Measurements from ENCODE around the gene BFSP1.

BFSP1 gene

DNA sequence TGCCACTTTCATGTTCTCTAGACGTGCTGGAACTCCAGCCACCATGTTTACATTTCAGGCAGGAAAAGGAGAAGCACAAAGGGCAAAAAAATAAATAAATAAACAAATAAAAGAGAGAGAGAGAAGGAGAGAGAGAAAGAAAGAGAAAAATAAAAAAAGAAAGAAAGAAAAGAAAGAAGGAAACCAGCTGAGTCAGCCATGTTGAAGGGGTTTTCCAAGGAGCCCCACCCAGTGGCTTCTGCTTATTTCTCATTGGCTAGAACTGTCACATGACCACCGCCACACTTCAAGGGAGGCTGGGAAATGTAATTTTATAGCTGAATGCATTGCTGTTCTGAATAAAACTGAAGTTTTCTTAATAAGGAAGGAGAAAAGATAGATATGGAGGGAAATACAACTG is 71.1 kb downstream of the BFSP1 start:
- Histone ChIP-seq H3K4me3 (ENCODE audit: low read depth, low read length) (no peak overlapping the region), H3K4me2 (ENCODE audit: low read length) (no peak overlapping the region), H2AFZ (no peak overlapping the region)

DNA sequence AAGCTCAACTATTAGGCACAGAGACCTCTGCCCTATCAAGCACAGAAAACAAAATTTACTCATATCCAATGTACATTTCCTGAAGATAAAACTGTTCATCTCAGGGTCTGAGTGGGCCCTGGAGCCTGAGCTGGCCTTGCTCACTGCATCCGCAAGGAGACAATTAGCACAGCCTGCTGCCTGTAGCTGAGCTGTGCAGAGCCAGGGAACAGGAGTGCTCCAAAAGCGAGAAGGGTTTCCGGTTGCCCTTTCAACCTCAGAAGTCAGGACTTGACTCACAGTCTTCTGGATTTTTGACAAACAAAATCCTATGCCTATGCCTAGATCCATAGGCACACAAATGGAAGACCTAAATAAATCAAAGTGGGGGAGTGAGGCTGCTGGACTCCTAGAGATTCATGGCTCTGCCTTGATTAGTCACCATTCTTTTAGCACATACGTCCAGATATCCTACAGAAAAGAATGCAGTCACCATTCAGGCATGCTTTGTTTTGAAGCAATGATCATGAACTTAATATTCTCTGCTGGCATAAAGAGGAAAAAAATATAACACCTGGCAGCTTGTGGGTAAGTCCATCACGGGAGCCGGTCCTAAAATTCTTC is 73.5 kb downstream of the BFSP1 start:
- Histone ChIP-seq H3K9me3 (ENCODE audit: control insufficient read depth, low read length) (no peaks in the 10 kb centered on the region), H3K27ac (no peak overlapping the region), H3K79me2 (no peaks in the 10 kb centered on the region), H2AFZ (no peak overlapping the region), H3K4me1 (no peaks in the 10 kb centered on the region), H3K4me3 (ENCODE audit: low read depth, low read length) (no peak overlapping the region), H3K4me2 (ENCODE audit: low read length) (no peak overlapping the region), H3K27me3 (ENCODE audit: control insufficient read depth, insufficient read depth, low read length) (no peaks in the 10 kb centered on the region), H3K36me3 (ENCODE audit: control insufficient read depth, insufficient read depth, low read length) (no peaks in the 10 kb centered on the region), H3K9ac (no peak overlapping the region)
- TF ChIP-seq, protein P1, sequence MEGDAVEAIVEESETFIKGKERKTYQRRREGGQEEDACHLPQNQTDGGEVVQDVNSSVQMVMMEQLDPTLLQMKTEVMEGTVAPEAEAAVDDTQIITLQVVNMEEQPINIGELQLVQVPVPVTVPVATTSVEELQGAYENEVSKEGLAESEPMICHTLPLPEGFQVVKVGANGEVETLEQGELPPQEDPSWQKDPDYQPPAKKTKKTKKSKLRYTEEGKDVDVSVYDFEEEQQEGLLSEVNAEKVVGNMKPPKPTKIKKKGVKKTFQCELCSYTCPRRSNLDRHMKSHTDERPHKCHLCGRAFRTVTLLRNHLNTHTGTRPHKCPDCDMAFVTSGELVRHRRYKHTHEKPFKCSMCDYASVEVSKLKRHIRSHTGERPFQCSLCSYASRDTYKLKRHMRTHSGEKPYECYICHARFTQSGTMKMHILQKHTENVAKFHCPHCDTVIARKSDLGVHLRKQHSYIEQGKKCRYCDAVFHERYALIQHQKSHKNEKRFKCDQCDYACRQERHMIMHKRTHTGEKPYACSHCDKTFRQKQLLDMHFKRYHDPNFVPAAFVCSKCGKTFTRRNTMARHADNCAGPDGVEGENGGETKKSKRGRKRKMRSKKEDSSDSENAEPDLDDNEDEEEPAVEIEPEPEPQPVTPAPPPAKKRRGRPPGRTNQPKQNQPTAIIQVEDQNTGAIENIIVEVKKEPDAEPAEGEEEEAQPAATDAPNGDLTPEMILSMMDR (IDR thresholded peaks at IDR 0.05), result no peak

More for the DNA sequence above, 71.1 kb downstream of the BFSP1 start:
- H3K36me3 ChIP-seq (ENCODE audit: control insufficient read depth, insufficient read depth, low read length), result no peaks in the 10 kb centered on the region
- H3K79me2 ChIP-seq, result no peaks in the 10 kb centered on the region
- H3K9ac ChIP-seq, result no peak overlapping the region
- no peaks in the 10 kb centered on the region for H3K27me3 ChIP-seq (ENCODE audit: control insufficient read depth, insufficient read depth, low read length)
- H3K9me3 ChIP-seq (ENCODE audit: control insufficient read depth, low read length), result no peaks in the 10 kb centered on the region
- no peak overlapping the region for H3K27ac ChIP-seq
- TF ChIP-seq, protein P1 (IDR thresholded peaks at IDR 0.05), result no peak
- no peaks in the 10 kb centered on the region for H3K4me1 ChIP-seq

DNA sequence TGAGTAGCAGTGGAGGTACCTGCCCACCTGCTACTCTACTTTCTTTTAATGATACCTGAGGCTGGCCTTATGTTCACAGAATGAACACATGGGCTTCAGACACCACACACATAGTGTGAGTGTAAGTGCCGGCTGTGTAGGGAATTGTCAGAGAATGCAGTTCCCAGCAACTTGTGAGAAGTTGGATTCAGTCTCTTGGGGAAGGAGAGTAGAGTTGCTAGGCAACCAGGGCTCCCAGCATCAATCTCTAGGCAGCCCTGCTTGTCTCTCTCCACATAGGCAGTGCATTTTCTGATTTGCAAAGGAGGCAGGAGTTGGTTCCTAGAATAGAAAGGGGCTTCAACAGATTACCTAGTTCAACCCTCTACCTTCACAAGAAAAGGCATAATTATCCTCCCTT is 74.1 kb downstream of the BFSP1 start:
- H3K27me3 ChIP-seq (ENCODE audit: control insufficient read depth, insufficient read depth, low read length), result no peaks in the 10 kb centered on the region
- H3K79me2 ChIP-seq, result no peaks in the 10 kb centered on the region
- TF ChIP-seq, protein P1 (IDR thresholded peaks at IDR 0.05), result no peak
- no peak overlapping the region for H3K27ac ChIP-seq
- no peaks in the 10 kb centered on the region for H3K36me3 ChIP-seq (ENCODE audit: control insufficient read depth, insufficient read depth, low read length)
- no peak overlapping the region for H3K9ac ChIP-seq
- no peak overlapping the region for H2AFZ ChIP-seq
- H3K4me1 ChIP-seq, result no peaks in the 10 kb centered on the region
- no peak overlapping the region for H3K4me2 ChIP-seq (ENCODE audit: low read length)
- H3K9me3 ChIP-seq (ENCODE audit: control insufficient read depth, low read length), result no peaks in the 10 kb centered on the region
- H3K4me3 ChIP-seq (ENCODE audit: low read depth, low read length), result no peak overlapping the region

DNA sequence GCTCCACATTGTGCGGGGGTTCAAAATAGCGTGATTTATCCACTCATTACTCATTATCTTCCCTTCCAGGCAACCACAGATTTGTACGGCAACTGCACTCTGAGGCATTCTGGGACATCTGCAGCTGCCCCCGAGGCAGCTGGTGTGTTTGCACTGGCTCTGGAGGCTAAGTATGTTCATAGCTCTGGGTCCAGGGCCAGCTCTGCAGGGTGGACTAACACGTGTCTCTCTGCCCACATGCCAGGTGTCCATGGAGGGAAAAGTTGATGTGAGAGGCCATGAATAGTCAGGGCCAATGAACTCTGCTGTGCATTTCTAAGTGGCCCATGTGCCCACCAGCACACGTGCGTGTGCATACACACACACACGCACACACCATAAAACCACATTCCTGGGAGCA is 74.9 kb downstream of the BFSP1 start:
- Histone ChIP-seq H3K27me3 (ENCODE audit: control insufficient read depth, insufficient read depth, low read length) (no peaks in the 10 kb centered on the region), H3K4me2 (ENCODE audit: low read length) (no peak overlapping the region), H3K4me3 (ENCODE audit: low read depth, low read length) (no peak overlapping the region), H2AFZ (no peak overlapping the region), H3K9me3 (ENCODE audit: control insufficient read depth, low read length) (no peaks in the 10 kb centered on the region), H3K36me3 (ENCODE audit: control insufficient read depth, insufficient read depth, low read length) (no peaks in the 10 kb centered on the region), H3K9ac (no peak overlapping the region), H3K79me2 (no peaks in the 10 kb centered on the region), H3K27ac (no peak overlapping the region), H3K4me1 (no peaks in the 10 kb centered on the region)
- TF ChIP-seq, protein P1 (IDR thresholded peaks at IDR 0.05), result no peak

DNA sequence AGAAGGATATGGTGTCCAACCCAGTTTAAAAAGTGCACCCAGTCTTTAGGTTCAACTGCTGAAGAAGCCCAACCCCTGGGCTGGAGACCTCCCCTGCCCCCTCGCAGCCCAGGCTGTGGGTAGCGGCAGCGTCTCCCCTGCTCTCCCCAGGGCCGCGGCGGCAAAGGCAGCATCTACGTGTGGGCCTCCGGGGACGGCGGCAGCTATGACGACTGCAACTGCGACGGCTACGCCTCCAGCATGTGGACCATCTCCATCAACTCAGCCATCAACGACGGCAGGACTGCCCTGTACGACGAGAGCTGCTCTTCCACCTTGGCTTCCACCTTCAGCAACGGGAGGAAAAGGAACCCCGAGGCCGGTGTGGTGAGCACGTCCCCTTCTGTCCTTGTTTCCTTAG is 77.6 kb downstream of the BFSP1 start:
- Histone ChIP-seq H3K27me3 (ENCODE audit: control insufficient read depth, insufficient read depth, low read length) (no peaks in the 10 kb centered on the region), H3K4me3 (ENCODE audit: low read depth, low read length) (no peak overlapping the region), H3K79me2 (no peaks in the 10 kb centered on the region), H3K9ac (no peak overlapping the region), H2AFZ (no peak overlapping the region), H3K27ac (no peak overlapping the region), H3K9me3 (ENCODE audit: control insufficient read depth, low read length) (no peaks in the 10 kb centered on the region), H3K4me2 (ENCODE audit: low read length) (no peak overlapping the region), H3K4me1 (no peaks in the 10 kb centered on the region), H3K36me3 (ENCODE audit: control insufficient read depth, insufficient read depth, low read length) (no peaks in the 10 kb centered on the region)
- TF ChIP-seq, protein P1 (IDR thresholded peaks at IDR 0.05), result no peak
